SK-N-SH (cell line): ENCODE data around the gene APBB2. TPM values are rescaled to one million over a fixed set of nuclear protein-coding genes. Genes with fewer than 3 reads are reported as not detected.

Source experiments
- CTCF ChIA-PET: fragments of 300-600, 350-600 bp; formaldehyde crosslinking; extraction: SDS; loops from one replicate; lab custom pipeline; 2021; lab: Yijun Ruan, JAX
- POLR2A ChIA-PET: fragments of 350-600 bp; sonication (Branson Sonifier 250); formaldehyde crosslinking; extraction: SDS; loops from one replicate; lab custom pipeline; 2020; ENCODE audit warnings: antibody characterized with exemption, inconsistent platforms; lab: Yijun Ruan, JAX
- DNase-seq: peaks from one replicate; pipeline ENCODE4 v3.0.0; 2012
- H2AFZ ChIP-seq: fragments of 200-600 bp; sonication (generic); 2 replicates; pipeline ENCODE4 v1.8.1; 2016; ENCODE audit warnings: antibody characterized with exemption, mild to moderate bottlenecking, low read depth
- H3F3A ChIP-seq: fragments of 200-600 bp; sonication (generic); replicated peaks from 2 replicates; pipeline ENCODE3; 2016; ENCODE audit warnings: antibody characterized with exemption, mild to moderate bottlenecking; ENCODE audit not compliant: insufficient read depth
- H3K27ac ChIP-seq, 2 experiments: fragments of 200-500 bp in 1 of 2; fragments of 200-600 bp in 1 of 2; sonication (Bioruptor generic) in 1 of 2; sonication (generic), shearing (Covaris generic) in 1 of 2; 2 replicates each; pipeline versions ENCODE4 v1.5.1 to v1.6.1; 2014 to 2016; ENCODE audit warnings: low read depth in 2 of 2, inconsistent platforms in 1 of 2, low read length in 1 of 2, mild to moderate bottlenecking in 1 of 2, mixed read lengths in 1 of 2
- H3K27me3 ChIP-seq: fragments of 200-600 bp; sonication (generic), shearing (Covaris generic); 2 replicates; pipeline ENCODE4 v1.6.1; 2016; ENCODE audit warnings: mixed run types; ENCODE audit not compliant: insufficient read depth
- H3K36me3 ChIP-seq, 2 experiments: fragments of 200-500 bp in 1 of 2; fragments of 200-600 bp in 1 of 2; sonication (Bioruptor generic) in 1 of 2; sonication (generic) in 1 of 2; replicated peaks in 1 of 2; 2 replicates each; pipeline versions ENCODE3 to v1.5.1; 2014 to 2016; ENCODE audit warnings: low read length in 1 of 2, mild to moderate bottlenecking in 1 of 2; ENCODE audit not compliant: insufficient read depth in 2 of 2, control insufficient read depth in 1 of 2
- H3K4me1 ChIP-seq, 2 experiments: fragments of 200-500 bp in 1 of 2; fragments of 200-600 bp in 1 of 2; sonication (Bioruptor generic) in 1 of 2; sonication (generic), shearing (Covaris generic) in 1 of 2; 2 replicates each; pipeline versions ENCODE4 v1.5.1 to v1.6.1; 2014 to 2016; ENCODE audit warnings: low read depth in 1 of 2, low read length in 1 of 2, mixed run types in 1 of 2; ENCODE audit not compliant: insufficient read depth in 2 of 2, control insufficient read depth in 1 of 2
- H3K4me2 ChIP-seq: fragments of 200-600 bp; sonication (generic), shearing (Covaris generic); 2 replicates; pipeline ENCODE4 v1.6.1; 2017; ENCODE audit warnings: mixed run types
- H3K4me3 ChIP-seq, 2 experiments: fragments of 200-500 bp in 1 of 2; fragments of 200-600 bp in 1 of 2; sonication (Bioruptor generic) in 1 of 2; sonication (generic), shearing (Covaris generic) in 1 of 2; 2 replicates each; pipeline versions ENCODE4 v1.5.1 to v1.8.1; 2014 to 2016; ENCODE audit warnings: low read depth in 2 of 2, inconsistent platforms in 1 of 2, low read length in 1 of 2, mild to moderate bottlenecking in 1 of 2, mixed read lengths in 1 of 2, moderate library complexity in 1 of 2
- H3K79me2 ChIP-seq: fragments of 200-600 bp; sonication (generic); 2 replicates; pipeline ENCODE4 v1.8.1; 2017; ENCODE audit warnings: mild to moderate bottlenecking; ENCODE audit not compliant: insufficient read depth
- H3K9ac ChIP-seq: fragments of 200-600 bp; sonication (generic); 2 replicates; pipeline ENCODE4 v1.6.1; 2017; ENCODE audit warnings: mixed run types
- H3K9me2 ChIP-seq: fragments of 200-600 bp; sonication (generic); 2 replicates; pipeline ENCODE4 v1.6.1; 2017; ENCODE audit warnings: mixed run types
- H3K9me3 ChIP-seq: fragments of 200-600 bp; sonication (generic); 2 replicates; pipeline ENCODE4 v1.6.1; 2017; ENCODE audit warnings: mixed run types, mild to moderate bottlenecking, moderate library complexity
- H4K20me1 ChIP-seq: fragments of 200-600 bp; sonication (generic); 2 replicates; pipeline ENCODE4 v1.6.1; 2017; ENCODE audit warnings: mild to moderate bottlenecking, mixed run types; ENCODE audit not compliant: insufficient read depth
- CHD2 ChIP-seq: fragments of 150-350 bp; IDR thresholded peaks from 2 replicates; pipeline ENCODE4 v1.6.1; 2018; ENCODE audit warnings: low read length; ENCODE audit not compliant: partially characterized antibody
- EP300 ChIP-seq, 2 experiments: IDR thresholded peaks; 2 replicates each; pipeline versions ENCODE4 v1.4.0 to v1.6.1; 2012; ENCODE audit warnings: borderline replicate concordance in 1 of 2, low read depth in 1 of 2, low read length in 1 of 2
- IRF3 ChIP-seq: fragments of 150-350 bp; IDR thresholded peaks from 2 replicates; pipeline ENCODE4 v1.6.1; 2016; ENCODE audit warnings: mild to moderate bottlenecking, low read depth, low read length
- JUND ChIP-seq: IDR thresholded peaks from 2 replicates; pipeline ENCODE4 v1.4.0; 2012
- MAX ChIP-seq: IDR thresholded peaks from 2 replicates; pipeline ENCODE4 v1.4.0; 2012; ENCODE audit warnings: low read depth
- PBX3 ChIP-seq: IDR thresholded peaks from 2 replicates; pipeline ENCODE4; 2012
- RAD21 ChIP-seq: IDR thresholded peaks from 2 replicates; pipeline ENCODE4 v1.6.1; 2012; ENCODE audit warnings: mild to moderate bottlenecking, low read length
- RCOR1 ChIP-seq: fragments of 150-350 bp; IDR thresholded peaks from 2 replicates; pipeline ENCODE4 v1.6.1; 2017; ENCODE audit warnings: antibody characterized with exemption, low read length
- RFX5 ChIP-seq: IDR thresholded peaks from 2 replicates; pipeline ENCODE4 v1.6.1; 2012; ENCODE audit warnings: mild to moderate bottlenecking, improper control_type of control experiment, low read length
- TAF1 ChIP-seq: IDR thresholded peaks from 2 replicates; pipeline ENCODE4 v1.6.1; 2012; ENCODE audit warnings: low read depth, mild to moderate bottlenecking, low read length, moderate library complexity, borderline replicate concordance
- TCF12 ChIP-seq: IDR thresholded peaks from 2 replicates; pipeline ENCODE4 v1.4.0; 2012
- YY1 ChIP-seq: IDR thresholded peaks from 2 replicates; pipeline ENCODE4 v1.4.0; 2012; ENCODE audit warnings: low read depth, mild to moderate bottlenecking
- ZBTB33 ChIP-seq: IDR thresholded peaks from 2 replicates; pipeline ENCODE4 v1.4.0; 2012; ENCODE audit warnings: low read depth, borderline replicate concordance
- WGBS: methylation state at CpG from one replicate; pipeline ENCODE4 v1.1.6; 2017; ENCODE audit warnings: low lambda C conversion rate; 5-methylcytosine and 5-hydroxymethylcytosine counted together
- polyA plus RNA-seq, 3 experiments: library from polyadenylated mRNA; depleted of rRNA; stranded (reverse); fragments of >200 nt; gene quantifications; 2 replicates each; pipeline ENCODE4 v1.2.3, GENCODE V29; 2012

APBB2 gene
- polyA plus RNA-seq, 1 of the 3 experiments (the other 2 are of a cell fraction): 49.8 TPM

- TF ChIP-seq YY1: no peak
- TF ChIP-seq JUND: no peak
- no peak for TF ChIP-seq CHD2
- TF ChIP-seq MAX: no peak
- TF ChIP-seq PBX3: no peak
- TF ChIP-seq ZBTB33: no peak
- TF ChIP-seq EP300 (IDR thresholded peaks at IDR 0.05; ENCODE audit: borderline replicate concordance in 1 of 2, low read depth in 1 of 2, low read length in 1 of 2): no peak
- TF ChIP-seq TAF1: no peak
- TF ChIP-seq RAD21: no peak
Measured at GRCh38 chr4:41092128-41092527, 122.2 kb downstream of the APBB2 start (continued).

GRCh38 chr4:41081847-41082246 lies 132.5 kb downstream of the APBB2 start:
- ChIA-PET POLR2A (no interaction called here), CTCF (interaction anchor here (0.9 to 1.0 kb wide), 2 partner anchors 14 to 132 kb away, joined by 3 read pairs; partner anchors contain the start of gene APBB2)
- no peaks in the 10 kb centered on the region for H3K9me2 ChIP-seq
- H3K4me3 ChIP-seq: no peak overlapping the region
- peaks cover 96% of the 10 kb centered on the region for H3K79me2 ChIP-seq
- no peak overlapping the region for H3K4me2 ChIP-seq
- no peak overlapping the region for H2AFZ ChIP-seq
- H4K20me1 ChIP-seq: peaks cover 12% of the 10 kb centered on the region; the same call in 1 of the 2 replicates
- H3K9me3 ChIP-seq: peaks cover 13% of the 10 kb centered on the region
- peaks cover 0 to 15% of the 10 kb centered on the region in 2 experiments for H3K36me3 ChIP-seq
- H3K27ac ChIP-seq: no peak overlapping the region
- no peak for DNase-seq
- no peaks in the 10 kb centered on the region for H3K27me3 ChIP-seq
- H3K4me1 ChIP-seq: no peaks in the 10 kb centered on the region; a peak in 2 of 4 replicates
- H3K9ac ChIP-seq: no peak overlapping the region
- TF ChIP-seq TCF12 (no peak), RFX5 (no peak), RCOR1 (no peak)
- TF ChIP-seq, all 33 proteins: peak for 0
- H3F3A ChIP-seq: no peaks in the 10 kb centered on the region
- WGBS: 93% methylated on average over 5 of the region's 5 CpGs

GRCh38 chr4:41080976-41081375 lies 133.4 kb downstream of the APBB2 start:
- H3K79me2 ChIP-seq: peaks cover 96% of the 10 kb centered on the region
- peaks cover 12% of the 10 kb centered on the region; the same call in 1 of the 2 replicates for H4K20me1 ChIP-seq
- no peaks in the 10 kb centered on the region for H3F3A ChIP-seq
- POLR2A ChIA-PET: no interaction called here
- no peaks in the 10 kb centered on the region; a peak in 2 of 4 replicates for H3K4me1 ChIP-seq
- H2AFZ ChIP-seq: no peak overlapping the region
- DNase-seq: no peak
- no peak overlapping the region for H3K4me3 ChIP-seq
- peaks cover 0 to 8% of the 10 kb centered on the region in 2 experiments for H3K36me3 ChIP-seq
- no peak overlapping the region for H3K4me2 ChIP-seq
- H3K9ac ChIP-seq: no peak overlapping the region
- CTCF ChIA-PET: interaction anchor here (0.9 to 1.3 kb wide), 2 partner anchors 8 to 133 kb away, joined by 3 to 4 read pairs; partner anchors contain the start of gene APBB2
- no peak overlapping the region for H3K27ac ChIP-seq
- H3K27me3 ChIP-seq: no peaks in the 10 kb centered on the region
- 93% methylated on average over 4 of the region's 4 CpGs for WGBS
- H3K9me2 ChIP-seq: no peaks in the 10 kb centered on the region
- TF ChIP-seq IRF3 (no peak), TAF1 (no peak)
- peaks cover 7% of the 10 kb centered on the region; the same call in 1 of the 2 replicates for H3K9me3 ChIP-seq
